ENCODE results near the gene PGRMC1. TPM values are rescaled to one million over a fixed set of nuclear protein-coding genes. Genes with fewer than 3 reads are reported as not detected.
"Not testable (repeated sequence)": the region's sequence is repeated elsewhere in the genome, so short reads cannot be mapped to it uniquely, and the experiment has no call there.

PGRMC1 gene
- polyA plus RNA-seq, 1 donor, result 75.5 TPM

- DNase-seq, result peak; percentile 58
These were observed 1.0 kb upstream of the PGRMC1 start for GRCh38 chrX:119235051-119235511.

GRCh38 chrX:119236623-119237561 lies 807 bp downstream of the PGRMC1 start:
- peak; percentile 28 for DNase-seq

GRCh38 chrX:119237562-119237942 lies 1.5 kb downstream of the PGRMC1 start:
- no peak for DNase-seq

- DNase-seq, result no peak
These were observed 2.5 kb downstream of the PGRMC1 start for GRCh38 chrX:119238557-119238956.

DNA sequence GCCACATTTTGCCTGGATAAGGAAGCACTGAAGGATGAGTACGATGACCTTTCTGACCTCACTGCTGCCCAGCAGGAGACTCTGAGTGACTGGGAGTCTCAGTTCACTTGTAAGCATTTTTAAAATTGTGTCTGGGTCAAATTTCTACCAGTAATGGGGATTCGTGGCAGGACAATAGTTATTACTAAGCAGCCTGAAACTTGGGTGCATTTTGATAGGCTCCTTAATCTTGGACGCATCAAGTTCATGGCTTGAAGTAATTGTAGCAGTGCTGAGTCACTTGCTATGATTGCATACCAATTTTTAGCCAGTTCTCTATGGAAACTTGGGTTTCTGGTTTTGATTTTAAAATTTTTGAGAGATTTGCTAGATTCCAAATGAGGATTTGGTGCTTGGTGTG lies 4.3 kb downstream of the PGRMC1 start:
- DNase-seq, result no peak

DNA sequence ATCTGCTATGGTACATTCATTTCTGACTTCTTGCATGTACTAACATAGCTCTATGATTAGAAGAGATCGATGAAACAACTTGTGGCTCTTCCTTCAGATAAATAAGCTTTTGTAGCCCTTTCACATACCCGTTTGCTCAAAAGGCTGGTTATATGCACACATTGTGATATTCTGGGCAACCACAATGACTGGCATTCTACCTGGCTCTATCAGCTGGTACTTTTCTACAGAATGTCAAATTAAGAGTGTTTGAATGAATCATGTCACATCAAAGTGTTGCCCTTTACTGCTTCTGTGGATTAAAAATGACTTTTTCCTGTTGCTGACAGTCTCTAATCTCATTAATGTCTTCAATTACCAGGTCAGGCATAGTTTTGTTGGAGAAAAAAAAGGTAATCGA lies 11.6 kb downstream of the PGRMC1 start:
- no peak for DNase-seq

DNA sequence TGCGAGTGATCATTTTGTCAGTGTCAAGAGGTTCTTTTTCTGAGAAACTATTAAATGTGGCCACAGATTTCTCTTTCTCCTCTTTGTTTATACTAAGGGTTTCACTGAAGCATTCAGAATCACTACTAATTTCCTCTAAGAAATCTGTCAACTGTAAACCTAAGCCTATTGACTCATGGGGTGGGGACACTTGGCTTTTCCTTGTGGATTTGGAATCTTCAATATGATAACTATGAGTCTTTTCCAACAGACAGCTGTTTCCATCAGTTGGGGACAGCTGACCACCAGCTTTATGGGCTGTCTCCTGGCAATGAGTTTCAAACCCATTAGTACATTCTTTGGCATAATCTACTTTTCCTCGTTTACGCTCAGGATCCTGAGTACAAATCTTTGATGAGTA lies 13.8 kb downstream of the PGRMC1 start:
- DNase-seq, result no peak

- DNase-seq, result no peak
These were observed 15.3 kb downstream of the PGRMC1 start for GRCh38 chrX:119251386-119251785.

DNA sequence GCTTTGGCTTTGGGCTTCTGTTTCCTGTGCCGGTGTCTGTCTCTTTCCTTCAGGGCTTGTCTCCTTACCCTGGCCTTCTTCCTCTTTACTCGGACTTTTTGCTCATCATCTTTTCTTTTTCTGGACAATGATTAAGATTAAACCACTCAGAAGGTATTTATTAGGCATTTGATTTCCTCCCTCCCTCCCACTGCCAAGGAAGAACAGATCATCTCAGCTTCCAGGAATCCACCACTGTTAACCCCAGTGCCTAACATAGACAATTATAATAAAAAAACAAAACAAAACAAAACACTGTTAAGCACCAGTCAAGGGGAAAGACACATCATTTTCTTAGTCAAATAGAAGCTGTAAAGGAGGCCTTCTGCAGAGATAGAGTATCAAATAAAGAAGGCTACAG lies 16.6 kb downstream of the PGRMC1 start:
- no peak for DNase-seq

DNA sequence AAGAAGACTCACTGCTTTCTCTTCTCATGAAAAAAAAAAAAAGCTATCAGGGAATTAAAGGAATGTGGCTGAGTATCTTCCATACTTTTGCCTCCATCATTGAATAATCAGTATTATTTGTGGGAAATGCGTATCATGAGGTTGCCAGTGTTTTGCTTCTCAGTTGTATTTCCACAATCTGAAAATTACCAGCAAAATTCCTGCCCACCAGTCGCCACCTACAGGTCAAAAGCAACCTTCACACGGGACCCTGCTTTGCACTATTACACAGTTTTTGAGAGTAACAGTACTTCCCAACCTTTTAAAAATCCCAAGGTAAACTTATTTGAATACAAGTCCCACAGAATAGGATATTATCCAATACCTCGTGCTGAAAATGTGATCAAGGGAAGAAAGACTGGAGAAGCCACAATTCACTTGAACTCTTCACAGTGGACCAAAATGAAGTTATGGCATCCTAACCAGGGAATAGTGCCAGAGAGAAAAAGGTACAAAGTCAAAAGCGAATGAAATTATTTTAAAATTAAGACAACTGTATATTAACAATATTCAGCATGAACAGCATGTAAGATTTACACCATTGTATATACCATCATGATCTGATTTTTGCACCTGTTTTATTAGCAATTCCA lies 30.4 kb downstream of the PGRMC1 start:
- peak; percentile 19 for DNase-seq

DNA sequence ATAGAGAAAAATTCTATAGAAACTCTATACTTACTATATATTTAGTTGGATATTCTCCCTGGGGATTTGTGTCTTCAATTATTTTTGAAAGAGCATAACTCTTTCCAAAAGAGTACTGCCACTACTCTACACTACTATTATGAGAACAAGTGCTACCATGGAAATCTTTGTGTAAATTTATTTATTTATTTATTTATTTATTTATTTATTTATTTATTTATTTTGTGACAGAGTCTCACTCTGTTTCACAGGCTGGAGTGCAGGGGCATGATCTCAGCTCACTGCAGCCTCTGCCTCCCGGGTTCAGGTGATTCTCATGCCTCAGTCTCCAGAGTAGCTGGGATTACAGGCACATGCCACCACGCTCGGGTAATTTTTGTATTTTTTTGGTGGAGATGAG lies 31.0 kb downstream of the PGRMC1 start:
- DNase-seq, result not testable (repeated sequence)

- DNase-seq, result no peak
These were observed 36.9 kb downstream of the PGRMC1 start for GRCh38 chrX:119272882-119273419.

- DNase-seq, result peak; percentile 15
These were observed 37.5 kb downstream of the PGRMC1 start for GRCh38 chrX:119273420-119274192.

DNA sequence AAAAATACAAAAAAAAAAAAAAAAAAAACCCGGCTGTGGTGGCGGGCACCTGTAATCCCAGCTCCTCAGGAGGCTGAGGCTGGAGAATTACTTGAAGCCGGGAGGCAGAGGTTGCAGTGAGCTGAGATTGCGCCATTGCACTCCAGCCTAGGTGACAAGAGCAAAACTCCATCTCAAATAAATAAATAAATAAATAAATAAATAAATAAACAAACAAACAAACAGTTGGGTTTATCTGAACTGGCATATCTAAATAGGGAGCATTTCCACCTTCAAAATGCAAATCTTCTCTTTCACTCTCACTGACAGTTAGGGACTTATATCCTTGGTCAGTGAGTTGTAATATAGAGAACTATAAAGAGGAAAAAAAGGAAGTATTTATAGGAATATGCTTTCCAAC lies 46.3 kb downstream of the PGRMC1 start:
- not testable (repeated sequence) for DNase-seq

GRCh38 chrX:119288890-119289393 lies 52.9 kb downstream of the PGRMC1 start:
- no peak for DNase-seq

- DNase-seq, result no peak
These were observed 54.4 kb downstream of the PGRMC1 start for GRCh38 chrX:119290476-119290875.

DNA sequence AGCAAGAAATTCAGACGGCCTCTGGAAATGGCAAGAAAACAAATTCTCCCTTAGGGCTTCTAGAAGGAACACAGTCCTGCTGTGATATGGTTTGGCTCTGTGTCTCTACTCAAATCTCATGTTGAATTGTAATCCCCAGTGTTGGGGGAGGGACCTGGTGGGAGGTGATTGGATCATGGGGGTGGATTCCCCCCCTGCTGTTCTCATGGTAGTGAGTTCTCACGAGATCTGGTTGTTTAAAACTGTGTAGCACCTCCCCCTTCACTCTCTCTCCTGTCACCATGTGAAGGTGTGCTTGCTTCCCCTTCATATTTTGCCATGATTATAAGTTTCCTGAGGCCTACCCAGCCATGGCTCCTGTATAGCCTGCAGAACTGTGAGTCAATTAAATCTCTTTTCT lies 55.2 kb downstream of the PGRMC1 start:
- not testable (repeated sequence) for DNase-seq

DNA sequence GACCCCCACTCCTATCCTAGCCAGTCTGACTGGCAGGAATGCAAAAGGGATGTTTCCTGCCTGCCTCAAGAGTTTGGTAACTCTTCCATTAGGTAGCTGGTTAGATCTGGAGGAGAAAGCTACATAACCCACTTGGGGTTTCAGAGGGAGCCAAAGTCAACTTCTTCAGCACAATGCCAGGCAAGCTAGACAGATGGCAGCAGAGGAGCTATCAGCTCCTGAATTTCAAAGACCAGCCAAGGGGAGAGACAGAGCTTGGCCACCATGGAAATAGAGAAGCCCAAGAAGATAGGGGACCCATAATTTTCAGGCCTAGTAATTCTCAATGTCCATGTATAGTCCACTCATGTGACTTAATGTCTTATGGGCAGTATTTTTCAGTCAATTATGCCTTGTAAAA lies 56.4 kb downstream of the PGRMC1 start:
- no peak for DNase-seq

Measured in hindlimb muscle (tissue), 1 donor.